Left ventricle myocardium inferior (tissue), 1 donor: ENCODE measurements around the gene TECPR2. TPM values are rescaled to one million over a fixed set of nuclear protein-coding genes. Genes with fewer than 3 reads are reported as not detected.

ENCODE experiments used
- DNase-seq: peaks from one replicate; pipeline ENCODE4 v3.0.0-alpha.2; 2020
- H3K27ac ChIP-seq: fragments of 200-600 bp; replicated peaks from 2 replicates; pipeline ENCODE4 v1.8.0; 2021
- H3K27me3 ChIP-seq: fragments of 200-600 bp; 2 replicates; pipeline ENCODE4 v1.8.0; 2021; ENCODE audit warnings: low read depth
- H3K36me3 ChIP-seq: fragments of 200-600 bp; 2 replicates; pipeline ENCODE4 v1.8.0; 2021
- H3K4me1 ChIP-seq: fragments of 200-600 bp; 2 replicates; pipeline ENCODE4 v1.8.0; 2021
- H3K4me3 ChIP-seq: fragments of 200-600 bp; 2 replicates; pipeline ENCODE4 v1.8.0; 2021; ENCODE audit warnings: mild to moderate bottlenecking, moderate library complexity
- H3K9me3 ChIP-seq: fragments of 200-600 bp; replicated peaks from 2 replicates; pipeline ENCODE4 v1.8.0; 2021
- intact Hi-C: fragments of 100-400 bp; cut with micrococcal nuclease; formaldehyde crosslinking; loops from one replicate; pipeline ENCODE4 v1.11.0; 2022
- total RNA-seq: library from RNA; stranded (reverse); fragmentation: NEBNext Ultra II Directional; extraction: Animal tissue kit (Norgen Biotek cat#: 25700); gene quantifications from one replicate; pipeline ENCODE4 v1.2.1, GENCODE V29; 2021
- TF ChIP-seq, protein P1 (sequence below): fragments of 200-600 bp; IDR thresholded peaks from 2 replicates; pipeline ENCODE4 v1.8.0; 2021; ENCODE audit warnings: antibody characterized with exemption, mild to moderate bottlenecking, borderline replicate concordance
- donor health status: DM: no; HTN: yes; CAD: no; lungs with severe emphysema.

The TECPR2 gene
- total RNA-seq, 1 donor from 2014 or later, result 20.0 TPM

DNA sequence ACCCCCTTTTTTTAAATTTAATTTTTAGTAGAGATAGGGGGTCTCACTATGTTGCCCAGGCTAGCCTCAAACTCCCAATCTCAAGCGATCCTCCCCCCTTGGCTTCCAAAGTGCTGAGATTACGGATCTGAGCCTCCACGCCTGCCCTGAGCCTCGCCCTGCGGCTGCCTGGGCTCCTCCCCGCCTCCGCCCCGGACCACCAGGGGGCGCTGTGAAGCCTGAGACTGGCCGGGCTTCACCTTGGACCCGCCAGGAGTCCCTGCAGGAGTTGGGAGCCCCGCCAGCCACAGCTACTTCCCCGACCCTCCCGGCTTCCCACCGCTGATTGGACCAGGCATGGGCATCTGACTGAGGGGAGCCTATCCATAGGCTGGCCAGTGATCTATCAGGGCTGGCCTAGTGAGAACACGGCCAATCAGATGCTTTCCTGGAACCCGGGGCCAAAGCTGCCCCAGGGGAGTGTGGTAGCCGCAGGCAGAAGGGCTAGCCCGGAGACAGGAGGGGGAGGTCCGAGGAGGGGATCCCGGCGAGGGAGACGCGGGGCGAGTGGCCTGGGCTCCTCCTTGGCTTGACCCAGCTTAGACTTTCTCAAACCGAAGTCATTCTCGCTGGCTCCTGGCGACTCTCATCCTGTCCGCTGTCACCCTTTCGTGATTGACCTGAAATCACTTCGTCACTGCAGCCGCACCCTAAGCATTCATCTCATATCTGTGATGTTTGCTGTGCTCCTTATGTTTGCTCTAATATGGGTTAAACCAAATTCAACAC, 161.9 kb downstream of the TECPR2 start:
- intact Hi-C loops, result no loop called here

DNA sequence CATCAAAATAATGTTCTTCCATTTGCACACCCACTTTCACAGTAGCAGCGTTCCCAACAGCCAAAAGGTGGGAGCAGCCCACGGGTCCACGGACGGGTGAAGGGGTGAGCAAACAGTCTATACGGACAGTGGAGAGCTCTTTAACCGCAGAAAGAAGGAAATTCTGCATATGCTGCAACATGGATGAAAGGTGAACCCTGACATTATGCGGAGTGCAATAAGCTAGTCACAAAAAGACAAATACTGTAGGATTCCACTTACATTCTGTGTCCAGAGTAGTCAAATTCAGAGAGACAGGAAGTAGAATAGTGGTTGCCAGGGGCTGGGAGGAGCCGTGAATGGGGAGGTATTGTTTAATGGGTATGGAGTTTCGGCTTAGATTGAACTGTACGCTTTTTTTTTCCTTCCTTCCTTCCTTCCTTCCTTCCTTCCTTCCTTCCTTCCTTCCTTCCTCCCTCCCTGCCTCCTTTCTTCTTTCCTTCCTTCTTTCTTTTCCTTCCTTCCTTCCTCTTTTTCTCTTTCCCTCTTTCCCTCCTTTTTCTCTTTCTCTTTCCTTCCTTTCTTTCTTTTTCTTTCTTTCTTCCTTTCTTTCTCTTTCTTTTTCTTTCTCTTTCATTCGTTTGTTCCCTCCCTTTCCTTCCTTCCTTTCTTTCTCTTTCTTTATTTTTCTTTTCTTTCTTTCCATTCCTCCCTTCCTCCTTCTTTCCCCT, 162.6 kb downstream of the TECPR2 start:
- Histone ChIP-seq H3K36me3 (no peaks in the 10 kb centered on the region), H3K4me3 (peak overlapping the region; percentile 70), H3K27me3 (no peaks in the 10 kb centered on the region), H3K9me3 (no peaks in the 10 kb centered on the region), H3K27ac (peak overlapping the region; percentile 88), H3K4me1 (peaks cover 9% of the 10 kb centered on the region)
- no peak for DNase-seq
- intact Hi-C loops, result no loop called here
- TF ChIP-seq, protein P1, sequence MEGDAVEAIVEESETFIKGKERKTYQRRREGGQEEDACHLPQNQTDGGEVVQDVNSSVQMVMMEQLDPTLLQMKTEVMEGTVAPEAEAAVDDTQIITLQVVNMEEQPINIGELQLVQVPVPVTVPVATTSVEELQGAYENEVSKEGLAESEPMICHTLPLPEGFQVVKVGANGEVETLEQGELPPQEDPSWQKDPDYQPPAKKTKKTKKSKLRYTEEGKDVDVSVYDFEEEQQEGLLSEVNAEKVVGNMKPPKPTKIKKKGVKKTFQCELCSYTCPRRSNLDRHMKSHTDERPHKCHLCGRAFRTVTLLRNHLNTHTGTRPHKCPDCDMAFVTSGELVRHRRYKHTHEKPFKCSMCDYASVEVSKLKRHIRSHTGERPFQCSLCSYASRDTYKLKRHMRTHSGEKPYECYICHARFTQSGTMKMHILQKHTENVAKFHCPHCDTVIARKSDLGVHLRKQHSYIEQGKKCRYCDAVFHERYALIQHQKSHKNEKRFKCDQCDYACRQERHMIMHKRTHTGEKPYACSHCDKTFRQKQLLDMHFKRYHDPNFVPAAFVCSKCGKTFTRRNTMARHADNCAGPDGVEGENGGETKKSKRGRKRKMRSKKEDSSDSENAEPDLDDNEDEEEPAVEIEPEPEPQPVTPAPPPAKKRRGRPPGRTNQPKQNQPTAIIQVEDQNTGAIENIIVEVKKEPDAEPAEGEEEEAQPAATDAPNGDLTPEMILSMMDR, result no peak

More for the DNA sequence above, 161.9 kb downstream of the TECPR2 start:
- H3K4me3 ChIP-seq, result peak overlapping the region; percentile 70
- DNase-seq, result peak; percentile 99
- peaks cover 9% of the 10 kb centered on the region for H3K4me1 ChIP-seq
- TF ChIP-seq, protein P1, result peak; percentile 99
- no peaks in the 10 kb centered on the region for H3K36me3 ChIP-seq
- peak overlapping the region; percentile 88 for H3K27ac ChIP-seq
- no peaks in the 10 kb centered on the region for H3K9me3 ChIP-seq
- H3K27me3 ChIP-seq, result no peaks in the 10 kb centered on the region

DNA sequence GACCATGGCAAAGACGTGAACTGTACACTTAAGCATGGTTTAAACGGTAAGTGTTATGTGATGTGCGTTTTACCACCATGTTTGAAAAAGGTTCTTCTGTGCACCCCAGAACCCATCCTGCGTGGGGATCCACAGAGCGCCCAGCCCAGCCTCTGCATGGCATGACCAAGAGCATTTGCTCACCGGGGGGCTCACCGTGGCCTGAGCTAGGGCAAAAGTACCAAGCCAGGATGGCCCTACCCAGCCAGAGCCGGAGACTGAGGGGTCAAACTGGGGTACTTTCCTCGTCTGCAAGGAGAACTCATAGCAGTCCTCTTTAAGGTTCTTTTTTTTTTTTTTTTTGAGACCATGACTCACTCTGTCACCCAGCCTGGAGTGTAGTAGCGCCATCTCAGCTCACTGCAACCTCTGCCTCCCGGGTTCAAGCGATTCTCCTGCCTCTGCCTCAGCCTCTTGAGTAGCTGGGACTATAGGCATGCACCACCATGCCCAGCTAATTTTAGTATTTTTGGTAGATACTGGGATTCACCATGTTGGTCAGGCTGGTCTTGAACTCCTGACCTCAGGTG, 163.3 kb downstream of the TECPR2 start:
- H3K4me3 ChIP-seq, result no peak overlapping the region
- intact Hi-C loops, result no loop called here

DNA sequence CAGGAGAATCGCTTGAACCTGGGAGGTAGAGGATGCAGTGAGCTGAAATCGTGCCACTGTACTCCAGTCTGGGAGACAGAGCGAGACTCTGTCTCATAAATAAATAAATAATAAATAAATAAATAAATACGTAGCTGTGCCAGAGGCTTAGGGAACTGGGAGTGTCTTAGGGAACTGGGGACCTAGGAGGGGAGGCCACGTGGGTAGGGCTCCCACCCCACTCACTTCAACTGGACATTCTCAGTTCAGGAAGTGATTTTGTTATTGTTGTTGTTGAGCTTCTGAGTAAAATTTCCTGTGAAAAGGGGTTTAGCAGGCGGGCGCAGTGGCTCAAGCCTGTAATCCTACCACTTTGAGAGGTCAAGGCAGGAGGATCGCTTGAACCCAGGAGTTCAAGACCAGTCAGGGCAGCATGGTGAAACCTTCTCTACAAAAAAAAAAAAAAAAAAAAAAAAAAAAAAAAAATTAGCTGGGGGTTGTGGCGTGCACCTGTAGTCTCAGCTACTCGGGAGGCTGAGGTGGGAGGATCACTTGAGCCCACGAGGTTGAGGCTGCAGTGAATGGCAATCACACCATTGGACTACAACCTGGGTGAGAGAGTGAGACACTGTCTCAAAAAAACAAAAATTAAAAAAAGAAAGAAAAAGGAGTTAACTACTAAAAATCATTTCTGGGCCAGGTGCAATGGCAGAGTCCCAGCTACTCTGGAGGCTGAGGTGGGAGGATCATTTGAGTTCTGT, 165.9 kb downstream of the TECPR2 start:
- Histone ChIP-seq H3K36me3 (no peaks in the 10 kb centered on the region), H3K4me1 (peaks cover 8% of the 10 kb centered on the region), H3K9me3 (no peaks in the 10 kb centered on the region), H3K27me3 (no peaks in the 10 kb centered on the region), H3K4me3 (no peak overlapping the region), H3K27ac (no peak overlapping the region)
- TF ChIP-seq, protein P1, result no peak
- no peak for DNase-seq
- intact Hi-C loops, result no loop called here

More for the DNA sequence above, 163.3 kb downstream of the TECPR2 start:
- Histone ChIP-seq H3K4me1 (peaks cover 9% of the 10 kb centered on the region), H3K27ac (peak overlapping the region; percentile 88), H3K36me3 (no peaks in the 10 kb centered on the region), H3K9me3 (no peaks in the 10 kb centered on the region), H3K27me3 (no peaks in the 10 kb centered on the region)
- DNase-seq, result no peak
- TF ChIP-seq, protein P1, result no peak

DNA sequence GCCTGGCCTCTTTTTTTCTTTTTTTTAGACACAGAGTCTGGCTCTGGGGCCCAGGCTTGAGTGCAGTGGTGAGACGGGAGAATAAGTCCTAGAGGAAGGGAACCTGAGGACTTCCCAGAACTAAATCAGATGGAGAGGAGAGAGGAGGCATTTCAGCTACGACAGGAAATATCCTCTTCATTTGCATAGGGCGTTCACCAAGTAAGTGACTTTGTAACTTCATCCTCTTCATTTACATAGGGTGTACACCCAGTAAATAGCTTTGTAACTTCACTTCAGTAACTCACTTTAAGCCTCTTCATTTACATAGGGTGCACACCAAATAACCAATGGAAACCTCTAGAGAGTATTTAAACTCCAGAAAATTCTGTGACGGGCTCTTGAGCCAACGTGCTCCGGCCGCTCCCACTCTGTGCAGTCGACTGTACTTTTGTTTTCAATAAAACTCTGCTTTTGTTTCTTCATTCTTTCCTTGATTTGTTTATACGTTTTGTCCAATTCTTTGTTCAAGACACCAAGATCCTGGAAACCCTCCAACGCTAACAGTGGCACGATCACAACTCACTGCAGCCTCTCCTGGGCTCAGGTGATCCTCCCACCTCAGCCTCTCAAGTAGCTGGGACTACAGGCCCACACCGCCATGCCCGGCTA, 168.2 kb downstream of the TECPR2 start:
- Histone ChIP-seq H3K4me3 (no peak overlapping the region), H3K36me3 (no peaks in the 10 kb centered on the region), H3K9me3 (no peaks in the 10 kb centered on the region), H3K4me1 (no peaks in the 10 kb centered on the region), H3K27me3 (no peaks in the 10 kb centered on the region), H3K27ac (no peak overlapping the region)
- TF ChIP-seq, protein P1, result no peak
- no peak for DNase-seq
- intact Hi-C loops, result no loop called here
